Putamen (tissue), 1 donor: ENCODE measurements around the gene VPS72.
A peak's percentile ranks its signal among the peaks of the same experiment; 100 is the strongest.
"Not testable (repeated sequence)": the region's sequence is repeated elsewhere in the genome, so short reads cannot be mapped to it uniquely, and the experiment has no call there.

Source experiments
- DNase-seq: peaks from one replicate; pipeline ENCODE4 v3.0.0-alpha.2; 2016; ENCODE audit warnings: low spot score

VPS72 gene

GRCh38 chr1:151189637-151190445 lies at the start of gene VPS72:
Gene VPS72, minus strand, starts transcription at chr1:151190197. Its CDS starts 76 bp downstream, at chr1:151190121.
- DNase-seq, result peak; percentile 90

- DNase-seq, result no peak
Measured at GRCh38 chr1:151238467-151238739, 48.4 kb upstream of the VPS72 start.

- no peak for DNase-seq
Measured at GRCh38 chr1:151237678-151238466, 47.9 kb upstream of the VPS72 start.

GRCh38 chr1:151235235-151235634 lies 45.2 kb upstream of the VPS72 start:
- DNase-seq, result no peak

GRCh38 chr1:151222130-151222529 lies 32.1 kb upstream of the VPS72 start:
- DNase-seq, result no peak

- no peak for DNase-seq
Measured at GRCh38 chr1:151221616-151222015, 31.6 kb upstream of the VPS72 start.

GRCh38 chr1:151213560-151213959 lies 23.6 kb upstream of the VPS72 start:
- DNase-seq, result no peak

GRCh38 chr1:151211972-151212705 lies 22.1 kb upstream of the VPS72 start:
- no peak for DNase-seq

- DNase-seq, result no peak
Measured at GRCh38 chr1:151210830-151211229, 20.8 kb upstream of the VPS72 start.

GRCh38 chr1:151205381-151205965 lies 15.5 kb upstream of the VPS72 start:
- DNase-seq, result not testable (repeated sequence)

GRCh38 chr1:151199873-151200581 lies 10.0 kb upstream of the VPS72 start:
- DNase-seq, result no peak

- peak; percentile 98 for DNase-seq
Measured at GRCh38 chr1:151198254-151199127, 8.5 kb upstream of the VPS72 start, which contains the start of gene PIP5K1A. Gene PIP5K1A, plus strand, starts transcription at chr1:151198552. Its CDS starts 445 bp downstream, at chr1:151198997.

- no peak for DNase-seq
Measured at GRCh38 chr1:151197863-151198253, 7.9 kb upstream of the VPS72 start.

- peak; percentile 76 for DNase-seq
Measured at GRCh38 chr1:151196292-151196800, 6.3 kb upstream of the VPS72 start.

- peak; percentile 52 for DNase-seq
Measured at GRCh38 chr1:151194894-151195594, 5.0 kb upstream of the VPS72 start.

GRCh38 chr1:151193856-151194255 lies 3.9 kb upstream of the VPS72 start:
- DNase-seq, result no peak

- no peak for DNase-seq
Measured at GRCh38 chr1:151193304-151193703, 3.3 kb upstream of the VPS72 start.

GRCh38 chr1:151192047-151192446 lies 2.0 kb upstream of the VPS72 start:
- no peak for DNase-seq

GRCh38 chr1:151188667-151189066 lies 1.3 kb downstream of the VPS72 start:
- DNase-seq, result not testable (repeated sequence)

- no peak for DNase-seq
Measured at GRCh38 chr1:151187205-151187604, 2.8 kb downstream of the VPS72 start.
